Fibroblast of villous mesenchyme (primary cell): ENCODE measurements around the gene MUC6. TPM values are rescaled to one million over a fixed set of nuclear protein-coding genes. Genes with fewer than 3 reads are reported as not detected.

ENCODE experiments used
- DNase-seq: peaks from one replicate; pipeline ENCODE4 v3.0.0-alpha.2; 2010; ENCODE audit warnings: low read depth
- H3K4me3 ChIP-seq: 2 replicates; pipeline ENCODE4 v1.5.1; 2011; ENCODE audit warnings: low read depth, mild to moderate bottlenecking, low read length
- CTCF ChIP-seq: IDR thresholded peaks from 2 replicates; pipeline ENCODE4 v1.5.1; 2012; ENCODE audit warnings: low read depth, mild to moderate bottlenecking, low read length; ENCODE audit not compliant: insufficient read depth
- total RNA-seq: library from RNA; depleted of rRNA; stranded (reverse); fragments of >200 nt; gene quantifications from 2 replicates; pipeline ENCODE4 v1.2.3, GENCODE V29; 2012

Gene MUC6
- total RNA-seq, 1 donor = not detected

- H3K4me3 ChIP-seq = no peak overlapping the region
- TF ChIP-seq CTCF = no peak
- DNase-seq = no peak
Measured at GRCh38 chr11:1030556-1030955, 6.0 kb downstream of the MUC6 start.

- no peak for TF ChIP-seq CTCF
- no peak overlapping the region for H3K4me3 ChIP-seq
- DNase-seq = no peak
Measured at GRCh38 chr11:1030086-1030485, 6.4 kb downstream of the MUC6 start.

- H3K4me3 ChIP-seq = no peak overlapping the region
- TF ChIP-seq CTCF = no peak
- no peak for DNase-seq
Measured at GRCh38 chr11:1029654-1030053, 6.9 kb downstream of the MUC6 start.

GRCh38 chr11:1029051-1029450 is 7.5 kb downstream of the MUC6 start:
- no peak for DNase-seq
- TF ChIP-seq CTCF = no peak
- H3K4me3 ChIP-seq = no peak overlapping the region

GRCh38 chr11:1028616-1029015 is 7.9 kb downstream of the MUC6 start:
- H3K4me3 ChIP-seq = no peak overlapping the region
- TF ChIP-seq CTCF = no peak
- DNase-seq = no peak

- no peak overlapping the region for H3K4me3 ChIP-seq
- no peak for DNase-seq
- no peak for TF ChIP-seq CTCF
Measured at GRCh38 chr11:1028291-1028540, 8.3 kb downstream of the MUC6 start.

GRCh38 chr11:1027483-1028290 is 8.8 kb downstream of the MUC6 start:
- H3K4me3 ChIP-seq = no peak overlapping the region
- DNase-seq = no peak
- no peak for TF ChIP-seq CTCF
